ENCODE measurements around the gene ELOVL4. TPM values are rescaled to one million over a fixed set of nuclear protein-coding genes. Genes with fewer than 3 reads are reported as not detected.

The ELOVL4 gene
- total RNA-seq (2014; rRNA removed; shearing (Covaris generic)) = 4.8 and 5.1 TPM in 2 replicates

GRCh38 chr6:79947191-79948186 is at the start of gene ELOVL4:
Gene ELOVL4 (minus strand): TSS chr6:79947553. CDS start chr6:79947279, 274 bp downstream.
- peak; percentile 91 for DNase-seq
- no peaks in the 10 kb centered on the region for H3K36me3 ChIP-seq (replicated peaks; ENCODE audit: control insufficient read depth, insufficient read depth, low read length)
- H3K27me3 ChIP-seq (ENCODE audit: control insufficient read depth, insufficient read depth, low read length) = peaks cover 9% of the 10 kb centered on the region
- peak within 1 kb of the TSS; percentile 75 for H3K4me3 ChIP-seq (ENCODE audit: insufficient read depth, low read depth, low read length)

- no peak overlapping the region for H3K4me3 ChIP-seq (ENCODE audit: insufficient read depth, low read depth, low read length)
- H3K27me3 ChIP-seq (ENCODE audit: control insufficient read depth, insufficient read depth, low read length) = no peaks in the 10 kb centered on the region
- H3K36me3 ChIP-seq (replicated peaks; ENCODE audit: control insufficient read depth, insufficient read depth, low read length) = no peaks in the 10 kb centered on the region
- no peak for DNase-seq
These were observed 46.6 kb upstream of the ELOVL4 start for GRCh38 chr6:79993911-79994309.

- Histone ChIP-seq H3K4me3 (ENCODE audit: insufficient read depth, low read depth, low read length) (no peak overlapping the region), H3K36me3 (replicated peaks; ENCODE audit: control insufficient read depth, insufficient read depth, low read length) (no peaks in the 10 kb centered on the region), H3K27me3 (ENCODE audit: control insufficient read depth, insufficient read depth, low read length) (no peaks in the 10 kb centered on the region)
- DNase-seq = no peak
These were observed 45.9 kb upstream of the ELOVL4 start for GRCh38 chr6:79993012-79993910.

GRCh38 chr6:79989641-79990040 is 42.3 kb upstream of the ELOVL4 start:
- no peak for DNase-seq

GRCh38 chr6:79985128-79985527 is 37.8 kb upstream of the ELOVL4 start:
- no peaks in the 10 kb centered on the region for H3K36me3 ChIP-seq (replicated peaks; ENCODE audit: control insufficient read depth, insufficient read depth, low read length)
- no peaks in the 10 kb centered on the region for H3K27me3 ChIP-seq (ENCODE audit: control insufficient read depth, insufficient read depth, low read length)
- DNase-seq = no peak
- H3K4me3 ChIP-seq (ENCODE audit: insufficient read depth, low read depth, low read length) = no peak overlapping the region

More at GRCh38 chr6:79989641-79990040, 42.3 kb upstream of the ELOVL4 start:
- H3K36me3 ChIP-seq (replicated peaks; ENCODE audit: control insufficient read depth, insufficient read depth, low read length) = no peaks in the 10 kb centered on the region
- H3K4me3 ChIP-seq (ENCODE audit: insufficient read depth, low read depth, low read length) = no peak overlapping the region
- H3K27me3 ChIP-seq (ENCODE audit: control insufficient read depth, insufficient read depth, low read length) = no peaks in the 10 kb centered on the region

DNA sequence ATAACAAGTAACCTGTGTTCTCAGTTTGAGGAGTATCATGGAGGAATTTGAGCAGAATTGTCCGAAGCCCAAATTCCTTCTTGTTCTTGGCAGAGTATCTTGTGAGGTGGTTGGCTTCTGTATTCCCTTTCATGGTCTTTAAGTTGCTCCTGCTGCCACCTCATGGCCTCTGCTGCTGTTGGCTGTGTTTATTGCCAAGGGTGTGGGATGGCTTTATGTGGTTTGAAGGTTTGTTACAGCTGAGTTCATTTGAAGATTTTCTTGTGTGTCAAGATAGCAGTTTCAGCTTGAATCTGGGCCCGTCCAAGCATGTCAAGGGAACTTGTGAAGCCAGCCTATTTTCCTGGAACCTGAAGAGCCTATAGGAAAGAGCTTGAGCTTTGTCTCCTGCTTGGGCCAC is 36.9 kb upstream of the ELOVL4 start:
- H3K4me3 ChIP-seq (ENCODE audit: insufficient read depth, low read depth, low read length) = no peak overlapping the region
- no peaks in the 10 kb centered on the region for H3K36me3 ChIP-seq (replicated peaks; ENCODE audit: control insufficient read depth, insufficient read depth, low read length)
- DNase-seq = peak; percentile 5
- no peaks in the 10 kb centered on the region for H3K27me3 ChIP-seq (ENCODE audit: control insufficient read depth, insufficient read depth, low read length)

DNA sequence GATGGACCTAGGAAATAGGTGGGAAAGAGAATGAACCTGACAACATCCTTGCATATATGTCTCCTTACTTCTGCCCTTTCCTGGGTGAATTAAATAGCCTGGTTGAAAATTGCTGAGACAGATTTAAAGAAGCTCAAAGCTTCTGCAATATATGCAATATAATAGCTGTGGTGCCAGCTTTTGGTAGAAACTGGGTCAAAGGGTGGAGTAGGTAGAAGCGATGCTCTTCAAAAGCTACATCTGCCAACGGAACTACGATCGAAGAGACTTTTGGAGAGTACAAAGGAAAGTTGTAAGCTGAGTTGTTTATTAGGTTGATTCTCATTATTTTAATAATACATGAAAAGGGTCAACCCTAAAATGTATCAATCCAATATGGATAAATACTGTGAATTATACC is 34.3 kb upstream of the ELOVL4 start:
- no peaks in the 10 kb centered on the region for H3K27me3 ChIP-seq (ENCODE audit: control insufficient read depth, insufficient read depth, low read length)

GRCh38 chr6:79971193-79971592 is 23.8 kb upstream of the ELOVL4 start:
- no peak for DNase-seq
- H3K4me3 ChIP-seq (ENCODE audit: insufficient read depth, low read depth, low read length) = no peak overlapping the region
- no peaks in the 10 kb centered on the region for H3K27me3 ChIP-seq (ENCODE audit: control insufficient read depth, insufficient read depth, low read length)
- H3K36me3 ChIP-seq (replicated peaks; ENCODE audit: control insufficient read depth, insufficient read depth, low read length) = no peaks in the 10 kb centered on the region

More for the DNA sequence above, 34.3 kb upstream of the ELOVL4 start:
- Histone ChIP-seq H3K4me3 (ENCODE audit: insufficient read depth, low read depth, low read length) (no peak overlapping the region), H3K36me3 (replicated peaks; ENCODE audit: control insufficient read depth, insufficient read depth, low read length) (no peaks in the 10 kb centered on the region)
- DNase-seq = no peak

DNA sequence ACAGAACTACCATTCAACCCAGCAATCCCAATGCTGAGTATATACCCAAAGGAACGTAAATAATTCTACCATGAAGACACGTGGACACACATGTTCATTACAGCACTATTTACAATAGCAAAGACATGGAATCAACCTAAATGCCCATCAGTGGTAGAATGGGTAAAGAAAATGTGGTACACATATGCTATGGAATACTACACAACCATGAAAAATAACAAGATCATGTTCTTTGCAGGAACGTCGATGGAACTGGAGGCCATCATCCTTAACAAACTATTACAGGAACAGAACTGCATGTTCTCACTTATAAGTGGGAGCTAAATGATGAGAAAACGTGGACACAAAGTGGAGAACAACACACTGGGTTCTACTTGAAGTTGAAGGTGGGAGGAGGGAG is 22.4 kb upstream of the ELOVL4 start:
- Histone ChIP-seq H3K4me3 (ENCODE audit: insufficient read depth, low read depth, low read length) (no peak overlapping the region), H3K36me3 (replicated peaks; ENCODE audit: control insufficient read depth, insufficient read depth, low read length) (no peaks in the 10 kb centered on the region), H3K27me3 (ENCODE audit: control insufficient read depth, insufficient read depth, low read length) (no peaks in the 10 kb centered on the region)
- DNase-seq = no peak

DNA sequence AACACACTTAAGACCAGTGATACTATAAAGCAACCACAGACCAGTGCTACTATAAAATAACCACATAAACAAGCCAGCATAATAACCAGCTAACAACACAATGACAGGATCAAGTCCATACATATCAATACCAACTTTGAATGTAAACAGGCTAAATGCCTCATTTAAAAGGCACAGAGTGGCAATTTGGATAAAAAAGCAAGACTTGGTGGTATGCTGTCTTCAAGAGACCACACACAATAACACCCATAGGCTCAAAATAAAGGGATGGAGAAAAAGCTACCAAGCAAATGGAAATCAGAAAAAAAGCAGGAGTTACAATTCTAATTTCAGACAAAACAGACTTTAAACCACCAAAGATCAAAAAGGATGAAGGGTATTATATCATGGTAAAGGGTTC is 19.8 kb upstream of the ELOVL4 start:
- Histone ChIP-seq H3K27me3 (ENCODE audit: control insufficient read depth, insufficient read depth, low read length) (no peaks in the 10 kb centered on the region), H3K4me3 (ENCODE audit: insufficient read depth, low read depth, low read length) (no peak overlapping the region), H3K36me3 (replicated peaks; ENCODE audit: control insufficient read depth, insufficient read depth, low read length) (no peaks in the 10 kb centered on the region)
- DNase-seq = no peak

DNA sequence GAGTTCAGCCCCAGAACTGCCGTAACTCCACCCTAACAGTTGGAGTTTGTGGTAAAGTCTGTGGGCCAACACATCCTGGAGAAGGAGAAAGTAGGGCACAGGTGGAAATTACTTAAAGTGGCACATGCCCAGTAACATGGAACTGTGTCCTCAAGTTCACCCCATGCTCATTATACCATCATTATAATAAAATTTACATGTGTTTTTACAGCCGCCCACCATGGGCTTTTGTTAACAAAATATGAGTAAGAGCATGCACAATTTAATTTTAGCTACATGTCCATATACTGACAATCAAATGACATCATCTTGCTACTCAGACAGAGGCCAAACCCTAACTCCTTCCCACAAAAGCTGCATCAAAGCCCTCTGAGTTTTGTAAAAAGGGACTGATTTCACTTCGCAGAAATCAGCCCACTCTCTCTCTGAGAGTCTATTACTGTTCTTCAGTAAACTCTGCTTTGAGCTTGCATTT is 17.3 kb upstream of the ELOVL4 start:
- Histone ChIP-seq H3K4me3 (ENCODE audit: insufficient read depth, low read depth, low read length) (no peak overlapping the region), H3K36me3 (replicated peaks; ENCODE audit: control insufficient read depth, insufficient read depth, low read length) (no peaks in the 10 kb centered on the region), H3K27me3 (ENCODE audit: control insufficient read depth, insufficient read depth, low read length) (no peaks in the 10 kb centered on the region)
- no peak for DNase-seq

- Histone ChIP-seq H3K4me3 (ENCODE audit: insufficient read depth, low read depth, low read length) (no peak overlapping the region), H3K27me3 (ENCODE audit: control insufficient read depth, insufficient read depth, low read length) (no peaks in the 10 kb centered on the region), H3K36me3 (replicated peaks; ENCODE audit: control insufficient read depth, insufficient read depth, low read length) (no peaks in the 10 kb centered on the region)
- no peak for DNase-seq
These were observed 7.5 kb upstream of the ELOVL4 start for GRCh38 chr6:79954849-79955248.

- Histone ChIP-seq H3K4me3 (ENCODE audit: insufficient read depth, low read depth, low read length) (no peak overlapping the region), H3K36me3 (replicated peaks; ENCODE audit: control insufficient read depth, insufficient read depth, low read length) (no peaks in the 10 kb centered on the region), H3K27me3 (ENCODE audit: control insufficient read depth, insufficient read depth, low read length) (peaks cover 9% of the 10 kb centered on the region)
- peak; percentile 24 for DNase-seq
These were observed 1.9 kb upstream of the ELOVL4 start for GRCh38 chr6:79949233-79949632.
